Measurements from ENCODE around the gene FAM120B. TPM values are rescaled to one million over a fixed set of nuclear protein-coding genes. Genes with fewer than 3 reads are reported as not detected.
A peak's percentile ranks its signal among the peaks of the same experiment; 100 is the strongest.

FAM120B gene
- total and polyA plus RNA-seq, 2 experiments from 2014 or later: 17.1 to 29.1 TPM

DNA sequence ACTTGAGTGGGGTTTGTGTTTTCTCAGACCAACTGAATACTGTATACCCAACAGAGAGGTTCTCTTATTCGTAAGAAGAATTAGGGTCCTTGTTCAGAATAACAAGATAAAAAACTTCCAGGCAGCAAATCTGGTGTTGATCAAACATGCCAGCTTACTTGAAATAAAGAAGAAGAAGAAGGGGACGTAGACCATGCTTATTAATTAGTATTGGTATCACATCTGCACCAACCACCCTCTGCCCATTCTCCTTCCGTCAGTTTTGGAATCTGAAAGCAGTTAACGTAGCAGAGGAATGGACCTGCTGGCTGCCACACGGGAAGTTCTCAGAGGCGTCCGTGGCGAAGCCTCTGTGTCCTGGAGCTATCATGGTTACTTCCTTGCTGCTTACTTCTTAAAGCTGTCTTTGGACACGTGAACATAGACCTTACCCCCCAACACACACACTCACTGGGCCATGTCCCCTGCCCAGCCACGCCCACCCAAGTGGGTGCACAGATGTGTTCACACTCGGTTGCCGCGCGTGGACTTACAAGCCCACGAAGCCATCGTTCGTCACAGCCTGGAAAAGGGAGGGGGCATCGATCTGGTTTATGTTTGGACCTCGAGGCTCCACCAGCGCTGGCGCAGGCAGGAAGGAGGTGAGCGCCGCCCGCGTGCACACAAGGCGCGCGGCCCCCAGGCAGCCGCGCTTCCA is 11.6 kb upstream of the FAM120B start:
- Histone ChIP-seq H3K36me3 (ENCODE audit: low read depth) (no peaks in the 10 kb centered on the region), H3K9me2 (ENCODE audit: insufficient read depth) (no peaks in the 10 kb centered on the region), H3K4me2 (ENCODE audit: unreplicated experiment) (peak overlapping the region; percentile 75), H3K4me1 (ENCODE audit: insufficient read depth) (0 out of 2 replicates have a peak, but pooled peaks cover 6% of the 10 kb centered on the region), H3K9ac (no peak overlapping the region), H4K20me1 (ENCODE audit: insufficient read depth) (no peaks in the 10 kb centered on the region), H3K79me2 (ENCODE audit: insufficient read depth) (no peaks in the 10 kb centered on the region), H3K4me3 (peak overlapping the region; percentile 73), H2AFZ (peak overlapping the region; percentile 62), H3F3A (ENCODE audit: insufficient read depth) (peaks cover 12% of the 10 kb centered on the region; the same call in 1 of the 2 replicates), H3K27me3 (replicated peaks; ENCODE audit: insufficient read depth) (peaks cover 77% of the 10 kb centered on the region), H3K9me3 (ENCODE audit: low read depth) (no peaks in the 10 kb centered on the region), H3K27ac (no peak overlapping the region)
- in situ Hi-C loops (cut with MboI): no loop called here
- no peak for TF ChIP-seq EZH2 (IDR thresholded peaks at IDR 0.05; ENCODE audit: insufficient read depth, poor library complexity, severe bottlenecking)
- no peak for TF ChIP-seq EZH2phosphoT487 (IDR thresholded peaks at IDR 0.05; ENCODE audit: insufficient read depth, low read depth)
- DNase-seq: no peak
- 25 to 30% methylated on average over 29 to 30 of the region's 30 CpGs for WGBS, 2 experiments (ENCODE audit: low coverage in 1 of 2, low lambda C conversion rate in 2 of 2, missing lambda C conversion rate in 2 of 2)

DNA sequence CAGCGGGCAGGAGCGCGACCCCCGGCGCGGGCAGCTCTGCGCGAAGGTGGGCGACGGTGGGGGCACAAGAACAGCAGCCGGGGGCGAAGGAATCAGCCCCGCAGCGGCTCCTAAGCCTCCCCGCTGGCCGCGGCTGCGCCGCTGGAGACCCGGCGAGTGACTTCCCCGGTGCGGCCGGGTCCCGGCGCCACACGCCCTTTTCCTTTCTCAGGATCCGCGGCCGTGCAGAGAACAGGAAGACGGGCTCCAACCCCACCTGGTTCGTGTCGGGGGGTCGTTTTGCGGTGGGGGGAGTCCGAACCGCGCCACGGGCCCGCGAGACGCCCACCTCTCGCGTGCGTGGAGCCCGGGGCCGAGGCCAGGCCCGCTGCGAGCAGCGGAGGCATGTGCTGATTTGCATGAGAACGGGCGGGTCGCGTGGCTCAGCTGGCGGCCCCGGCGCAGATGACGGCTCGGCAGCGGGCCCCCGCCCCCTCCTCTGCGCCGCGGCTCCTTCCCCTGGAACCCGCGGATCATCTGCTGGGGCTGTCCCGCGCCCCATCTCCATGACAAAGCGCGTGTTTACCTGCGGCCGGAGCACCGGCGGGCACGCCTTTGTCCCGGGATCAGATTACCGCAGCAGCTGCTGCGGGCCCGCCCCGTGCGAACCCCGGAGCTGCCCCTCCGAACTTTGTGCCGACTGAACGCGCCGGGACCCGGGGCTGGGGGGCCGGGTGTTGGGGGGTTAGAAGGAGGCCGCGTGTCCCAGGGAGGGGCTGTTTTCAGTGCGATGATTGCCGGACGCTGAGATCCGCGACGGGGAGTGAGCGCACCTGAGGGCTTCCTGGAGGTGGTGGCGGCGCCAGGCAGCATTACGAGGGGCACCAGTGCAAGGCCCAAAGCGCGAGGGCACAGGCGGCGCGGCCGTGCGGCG is 10.8 kb upstream of the FAM120B start:
- peaks cover 77% of the 10 kb centered on the region for H3K27me3 ChIP-seq (replicated peaks; ENCODE audit: insufficient read depth)
- H3K27ac ChIP-seq: no peak overlapping the region
- no peaks in the 10 kb centered on the region for H3K9me2 ChIP-seq (ENCODE audit: insufficient read depth)
- 1 to 5% methylated on average over 53 to 69 of the region's 109 CpGs for WGBS, 2 experiments (ENCODE audit: low coverage in 1 of 2, low lambda C conversion rate in 2 of 2, missing lambda C conversion rate in 2 of 2)
- H3K36me3 ChIP-seq (ENCODE audit: low read depth): no peaks in the 10 kb centered on the region
- no peaks in the 10 kb centered on the region for H3K9me3 ChIP-seq (ENCODE audit: low read depth)
- TF ChIP-seq EZH2phosphoT487 (IDR thresholded peaks at IDR 0.05; ENCODE audit: insufficient read depth, low read depth): peak; percentile 67; the same call in 1 of the 2 replicates
- peak; percentile 92 for TF ChIP-seq EZH2 (IDR thresholded peaks at IDR 0.05; ENCODE audit: insufficient read depth, poor library complexity, severe bottlenecking)
- peak; percentile 59 for DNase-seq
- H3K4me1 ChIP-seq (ENCODE audit: insufficient read depth): 0 out of 2 replicates have a peak, but pooled peaks cover 6% of the 10 kb centered on the region
- in situ Hi-C loops (cut with MboI): no loop called here
- H2AFZ ChIP-seq: peak overlapping the region; percentile 62
- H3K4me3 ChIP-seq: peak overlapping the region; percentile 73
- peak overlapping the region; percentile 30; the same call in 1 of the 2 replicates for H3K9ac ChIP-seq
- H4K20me1 ChIP-seq (ENCODE audit: insufficient read depth): no peaks in the 10 kb centered on the region
- H3F3A ChIP-seq (ENCODE audit: insufficient read depth): peaks cover 12% of the 10 kb centered on the region; the same call in 1 of the 2 replicates
- H3K79me2 ChIP-seq (ENCODE audit: insufficient read depth): no peaks in the 10 kb centered on the region
- peak overlapping the region; percentile 75 for H3K4me2 ChIP-seq (ENCODE audit: unreplicated experiment)

DNA sequence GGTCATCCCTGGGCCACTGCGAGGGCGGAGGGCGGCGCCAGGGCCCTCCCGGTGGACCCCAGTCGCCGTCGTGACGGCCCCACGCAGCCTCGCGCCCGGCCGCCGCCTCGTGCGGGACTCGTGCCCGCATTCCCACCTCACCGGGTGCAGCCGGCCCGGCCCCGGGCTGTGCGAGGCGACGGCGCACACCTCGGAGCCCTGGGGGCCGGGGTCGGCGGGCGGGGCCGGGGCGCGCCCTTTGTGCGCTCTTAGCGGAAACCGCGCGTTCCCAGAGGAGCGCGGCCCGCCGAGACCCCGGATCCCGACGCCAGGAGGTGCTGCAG is 10.2 kb upstream of the FAM120B start:
- Histone ChIP-seq H3K4me3 (no peak overlapping the region), H3K79me2 (ENCODE audit: insufficient read depth) (no peaks in the 10 kb centered on the region), H3K9me2 (ENCODE audit: insufficient read depth) (no peaks in the 10 kb centered on the region), H3K9me3 (ENCODE audit: low read depth) (no peaks in the 10 kb centered on the region), H3K36me3 (ENCODE audit: low read depth) (no peaks in the 10 kb centered on the region), H2AFZ (no peak overlapping the region), H3K4me1 (ENCODE audit: insufficient read depth) (0 out of 2 replicates have a peak, but pooled peaks cover 6% of the 10 kb centered on the region), H3K27me3 (replicated peaks; ENCODE audit: insufficient read depth) (peaks cover 74% of the 10 kb centered on the region), H3F3A (ENCODE audit: insufficient read depth) (peaks cover 12% of the 10 kb centered on the region; the same call in 1 of the 2 replicates), H4K20me1 (ENCODE audit: insufficient read depth) (no peaks in the 10 kb centered on the region), H3K27ac (no peak overlapping the region), H3K9ac (no peak overlapping the region), H3K4me2 (ENCODE audit: unreplicated experiment) (peak overlapping the region; percentile 75)
- WGBS, 2 experiments (ENCODE audit: low coverage in 1 of 2, low lambda C conversion rate in 2 of 2, missing lambda C conversion rate in 2 of 2): 3 to 8% methylated on average over 28 to 32 of the region's 47 CpGs
- no peak for DNase-seq
- in situ Hi-C loops (cut with MboI): no loop called here
- no peak for TF ChIP-seq EZH2 (IDR thresholded peaks at IDR 0.05; ENCODE audit: insufficient read depth, poor library complexity, severe bottlenecking)
- no peak for TF ChIP-seq EZH2phosphoT487 (IDR thresholded peaks at IDR 0.05; ENCODE audit: insufficient read depth, low read depth)

GRCh38 chr6:170296746-170297575 is 9.6 kb upstream of the FAM120B start:
- Histone ChIP-seq H3K4me3 (no peak overlapping the region), H3K4me2 (ENCODE audit: unreplicated experiment) (no peak overlapping the region), H3K9me3 (ENCODE audit: low read depth) (no peaks in the 10 kb centered on the region), H3K27me3 (replicated peaks; ENCODE audit: insufficient read depth) (peaks cover 69% of the 10 kb centered on the region), H2AFZ (no peak overlapping the region), H3K4me1 (ENCODE audit: insufficient read depth) (0 out of 2 replicates have a peak, but pooled peaks cover 6% of the 10 kb centered on the region), H3K9ac (no peak overlapping the region), H4K20me1 (ENCODE audit: insufficient read depth) (no peaks in the 10 kb centered on the region), H3K36me3 (ENCODE audit: low read depth) (no peaks in the 10 kb centered on the region), H3K9me2 (ENCODE audit: insufficient read depth) (no peaks in the 10 kb centered on the region), H3K79me2 (ENCODE audit: insufficient read depth) (no peaks in the 10 kb centered on the region), H3F3A (ENCODE audit: insufficient read depth) (peaks cover 11% of the 10 kb centered on the region; the same call in 1 of the 2 replicates), H3K27ac (no peak overlapping the region)
- in situ Hi-C loops (cut with MboI): no loop called here
- 26% methylated on average over 58 to 66 of the region's 67 CpGs for WGBS, 2 experiments (ENCODE audit: low coverage in 1 of 2, low lambda C conversion rate in 2 of 2, missing lambda C conversion rate in 2 of 2)
- no peak for DNase-seq
- TF ChIP-seq EZH2 (IDR thresholded peaks at IDR 0.05; ENCODE audit: insufficient read depth, poor library complexity, severe bottlenecking) (no peak), EZH2phosphoT487 (IDR thresholded peaks at IDR 0.05; ENCODE audit: insufficient read depth, low read depth) (0 out of 2 replicates have a peak, but pooled peaks have one; percentile 48)
